ACC112 (cell line): Measurements from ENCODE around the gene PVALB.

Experiments used
- H2AFZ ChIP-seq: fragments of 200-600 bp; sonication (generic); one replicate; pipeline ENCODE4 v1.6.0; 2017; ENCODE audit warnings: antibody characterized with exemption, low read length; ENCODE audit not compliant: unreplicated experiment
- H3K27ac ChIP-seq: fragments of 200-600 bp; sonication (generic); 2 replicates; pipeline ENCODE4 v1.5.1; 2014; ENCODE audit warnings: low read depth, mild to moderate bottlenecking, antibody characterized with exemption, low read length, moderate library complexity
- H3K27me3 ChIP-seq: fragments of 200-600 bp; sonication (generic); 2 replicates; pipeline ENCODE4 v1.6.1; 2014; ENCODE audit warnings: mild to moderate bottlenecking, antibody characterized with exemption, low read length, moderate library complexity, mixed read lengths; ENCODE audit not compliant: insufficient read depth
- H3K36me3 ChIP-seq: fragments of 200-600 bp; sonication (generic); 2 replicates; pipeline ENCODE4 v1.6.1; 2016; ENCODE audit warnings: mild to moderate bottlenecking, antibody characterized with exemption, low read length, moderate library complexity, mixed read lengths; ENCODE audit not compliant: insufficient read depth
- H3K4me1 ChIP-seq: fragments of 200-600 bp; sonication (generic); one replicate; pipeline ENCODE4 v1.6.1; 2016; ENCODE audit warnings: low read length, mixed read lengths; ENCODE audit not compliant: insufficient read depth, unreplicated experiment, control insufficient read depth
- H3K4me3 ChIP-seq: fragments of 200-600 bp; sonication (generic); 2 replicates; pipeline ENCODE4 v1.5.1; 2014; ENCODE audit warnings: mild to moderate bottlenecking, low read depth, low read length
- H3K79me2 ChIP-seq: fragments of 200-600 bp; sonication (generic); one replicate; pipeline ENCODE4 v1.6.0; 2016; ENCODE audit warnings: low read length; ENCODE audit not compliant: control insufficient read depth, unreplicated experiment, insufficient read depth

Gene PVALB

GRCh38 chr22:36811094-36811800 lies 5.6 kb downstream of the PVALB start:
- Histone ChIP-seq H2AFZ (no peak overlapping the region), H3K4me3 (no peak overlapping the region), H3K27me3 (peaks cover 65% of the 10 kb centered on the region), H3K27ac (no peak overlapping the region), H3K4me1 (no peaks in the 10 kb centered on the region), H3K79me2 (no peaks in the 10 kb centered on the region), H3K36me3 (no peaks in the 10 kb centered on the region)

GRCh38 chr22:36809351-36809750 lies 7.5 kb downstream of the PVALB start:
- H3K27me3 ChIP-seq: peaks cover 65% of the 10 kb centered on the region
- H3K4me1 ChIP-seq: no peaks in the 10 kb centered on the region
- H2AFZ ChIP-seq: no peak overlapping the region
- H3K27ac ChIP-seq: no peak overlapping the region
- no peaks in the 10 kb centered on the region for H3K79me2 ChIP-seq
- H3K4me3 ChIP-seq: no peak overlapping the region
- H3K36me3 ChIP-seq: no peaks in the 10 kb centered on the region

GRCh38 chr22:36808721-36809344 lies 8.0 kb downstream of the PVALB start:
- Histone ChIP-seq H3K4me3 (no peak overlapping the region), H3K4me1 (no peaks in the 10 kb centered on the region), H3K27ac (no peak overlapping the region), H3K36me3 (no peaks in the 10 kb centered on the region), H2AFZ (no peak overlapping the region), H3K27me3 (peaks cover 65% of the 10 kb centered on the region), H3K79me2 (no peaks in the 10 kb centered on the region)

GRCh38 chr22:36807627-36808026 lies 9.2 kb downstream of the PVALB start:
- Histone ChIP-seq H3K36me3 (no peaks in the 10 kb centered on the region), H2AFZ (no peak overlapping the region), H3K27ac (no peak overlapping the region), H3K4me1 (no peaks in the 10 kb centered on the region), H3K4me3 (no peak overlapping the region), H3K79me2 (no peaks in the 10 kb centered on the region), H3K27me3 (peaks cover 63% of the 10 kb centered on the region)

- no peaks in the 10 kb centered on the region for H3K79me2 ChIP-seq
- H3K4me1 ChIP-seq: no peaks in the 10 kb centered on the region
- no peaks in the 10 kb centered on the region for H3K36me3 ChIP-seq
- H3K27me3 ChIP-seq: peaks cover 62% of the 10 kb centered on the region
- no peak overlapping the region for H3K27ac ChIP-seq
- no peak overlapping the region for H2AFZ ChIP-seq
- no peak overlapping the region for H3K4me3 ChIP-seq
These were observed 10.0 kb downstream of the PVALB start for GRCh38 chr22:36806835-36807234.

GRCh38 chr22:36803358-36803757 lies 13.5 kb downstream of the PVALB start:
- Histone ChIP-seq H3K27me3 (peaks cover 51% of the 10 kb centered on the region), H2AFZ (no peak overlapping the region), H3K4me3 (no peak overlapping the region), H3K4me1 (no peaks in the 10 kb centered on the region), H3K36me3 (no peaks in the 10 kb centered on the region), H3K79me2 (no peaks in the 10 kb centered on the region), H3K27ac (no peak overlapping the region)

- Histone ChIP-seq H3K79me2 (no peaks in the 10 kb centered on the region), H3K4me3 (no peak overlapping the region), H3K27ac (no peak overlapping the region), H3K4me1 (no peaks in the 10 kb centered on the region), H3K27me3 (peaks cover 43% of the 10 kb centered on the region), H3K36me3 (no peaks in the 10 kb centered on the region), H2AFZ (no peak overlapping the region)
These were observed 18.2 kb downstream of the PVALB start for GRCh38 chr22:36798674-36799066.

GRCh38 chr22:36797911-36798673 lies 18.7 kb downstream of the PVALB start:
- no peak overlapping the region for H2AFZ ChIP-seq
- H3K27me3 ChIP-seq: peaks cover 40% of the 10 kb centered on the region
- H3K27ac ChIP-seq: no peak overlapping the region
- no peaks in the 10 kb centered on the region for H3K79me2 ChIP-seq
- no peak overlapping the region for H3K4me3 ChIP-seq
- no peaks in the 10 kb centered on the region for H3K36me3 ChIP-seq
- H3K4me1 ChIP-seq: no peaks in the 10 kb centered on the region

GRCh38 chr22:36797374-36797773 lies 19.5 kb downstream of the PVALB start:
- H3K4me1 ChIP-seq: no peaks in the 10 kb centered on the region
- H3K79me2 ChIP-seq: no peaks in the 10 kb centered on the region
- H3K36me3 ChIP-seq: no peaks in the 10 kb centered on the region
- H3K4me3 ChIP-seq: no peak overlapping the region
- no peak overlapping the region for H2AFZ ChIP-seq
- peaks cover 34% of the 10 kb centered on the region for H3K27me3 ChIP-seq
- no peak overlapping the region for H3K27ac ChIP-seq

- Histone ChIP-seq H2AFZ (no peak overlapping the region), H3K27ac (no peak overlapping the region), H3K4me1 (no peaks in the 10 kb centered on the region), H3K36me3 (no peaks in the 10 kb centered on the region), H3K79me2 (no peaks in the 10 kb centered on the region), H3K4me3 (no peak overlapping the region), H3K27me3 (peaks cover 31% of the 10 kb centered on the region)
These were observed 20.2 kb downstream of the PVALB start for GRCh38 chr22:36796552-36797175.
